Ovary (tissue), 3 donors: ENCODE results near the gene RBFOX2.

Experiments
- EP300 ChIP-seq: sonication (generic); formaldehyde crosslinking; IDR thresholded peaks from one replicate; pipeline ENCODE4 v1.6.1; 2017; ENCODE audit warnings: antibody characterized with exemption
- POLR2A ChIP-seq: fragments of 450-650 bp; IDR thresholded peaks from one replicate; pipeline ENCODE4 v1.6.1; 2017; ENCODE audit warnings: antibody characterized with exemption, mild to moderate bottlenecking, moderate library complexity
- TF ChIP-seq, protein P1 (sequence below), 3 donors: fragments of 450-650 bp in 2 of 3; fragments of 200-600 bp in 1 of 3; IDR thresholded peaks; one replicate each; pipeline versions ENCODE4 v1.5.1 to v1.8.0; 2016 to 2022; ENCODE audit warnings: antibody characterized with exemption in 3 of 3, mild to moderate bottlenecking in 1 of 3
- donor health status: DM: no; HTN: no; CAD: no.

DNA sequence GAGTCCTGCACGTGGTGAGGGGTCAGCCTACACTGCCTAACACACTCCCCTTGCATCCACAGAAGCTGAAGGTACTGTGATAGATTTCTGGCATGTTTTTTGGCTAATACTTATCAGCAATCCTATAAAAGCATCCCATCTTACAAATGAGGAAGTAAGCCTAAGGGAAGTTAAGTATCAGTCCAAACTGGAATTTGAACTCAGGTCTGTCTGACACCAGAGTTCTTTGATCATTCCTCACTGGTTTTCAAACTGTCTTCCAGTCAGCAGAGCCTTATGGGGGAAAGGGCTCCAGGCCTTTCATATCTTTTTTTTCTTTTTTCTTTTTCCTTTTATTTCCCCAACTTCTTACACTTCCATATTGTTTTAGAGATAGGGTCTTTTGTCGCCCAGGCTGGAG is 105.6 kb downstream of the RBFOX2 start:
- TF ChIP-seq, protein P1, sequence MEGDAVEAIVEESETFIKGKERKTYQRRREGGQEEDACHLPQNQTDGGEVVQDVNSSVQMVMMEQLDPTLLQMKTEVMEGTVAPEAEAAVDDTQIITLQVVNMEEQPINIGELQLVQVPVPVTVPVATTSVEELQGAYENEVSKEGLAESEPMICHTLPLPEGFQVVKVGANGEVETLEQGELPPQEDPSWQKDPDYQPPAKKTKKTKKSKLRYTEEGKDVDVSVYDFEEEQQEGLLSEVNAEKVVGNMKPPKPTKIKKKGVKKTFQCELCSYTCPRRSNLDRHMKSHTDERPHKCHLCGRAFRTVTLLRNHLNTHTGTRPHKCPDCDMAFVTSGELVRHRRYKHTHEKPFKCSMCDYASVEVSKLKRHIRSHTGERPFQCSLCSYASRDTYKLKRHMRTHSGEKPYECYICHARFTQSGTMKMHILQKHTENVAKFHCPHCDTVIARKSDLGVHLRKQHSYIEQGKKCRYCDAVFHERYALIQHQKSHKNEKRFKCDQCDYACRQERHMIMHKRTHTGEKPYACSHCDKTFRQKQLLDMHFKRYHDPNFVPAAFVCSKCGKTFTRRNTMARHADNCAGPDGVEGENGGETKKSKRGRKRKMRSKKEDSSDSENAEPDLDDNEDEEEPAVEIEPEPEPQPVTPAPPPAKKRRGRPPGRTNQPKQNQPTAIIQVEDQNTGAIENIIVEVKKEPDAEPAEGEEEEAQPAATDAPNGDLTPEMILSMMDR (IDR thresholded peaks at IDR 0.05), result no peak
- no peak for TF ChIP-seq POLR2A
- TF ChIP-seq EP300, result no peak
